Measurements from ENCODE around the gene PKNOX2.

Gene PKNOX2

GRCh38 chr11:125380756-125381445 lies 216.3 kb downstream of the PKNOX2 start:
- Histone ChIP-seq H3K27me3 (ENCODE audit: insufficient read depth, poor library complexity, severe bottlenecking) (peaks cover 2% of the 10 kb centered on the region), H3K4me3 (replicated peaks; ENCODE audit: insufficient read depth, low read length) (no peak overlapping the region), H3K27ac (replicated peaks) (no peak overlapping the region)
- no peak for DNase-seq (ENCODE audit: low read depth in 1 of 2, low spot score in 1 of 2)
- TF ChIP-seq CTCF (IDR thresholded peaks at IDR 0.05; ENCODE audit: insufficient read depth, low read length) (no peak), REST (IDR thresholded peaks at IDR 0.05; ENCODE audit: insufficient replicate concordance, low read depth) (no peak), POLR2AphosphoS5 (IDR thresholded peaks at IDR 0.05; ENCODE audit: low read depth) (no peak), GABPA (IDR thresholded peaks at IDR 0.05; ENCODE audit: low read depth) (no peak), SPI1 (IDR thresholded peaks at IDR 0.05; ENCODE audit: borderline replicate concordance, low read depth) (no peak)

- peaks cover 2% of the 10 kb centered on the region for H3K27me3 ChIP-seq (ENCODE audit: insufficient read depth, poor library complexity, severe bottlenecking)
- H3K4me3 ChIP-seq (replicated peaks; ENCODE audit: insufficient read depth, low read length), result no peak overlapping the region
Measured at GRCh38 chr11:125381499-125382044, 217.0 kb downstream of the PKNOX2 start.

More at GRCh38 chr11:125381499-125382044, 217.0 kb downstream of the PKNOX2 start:
- DNase-seq (ENCODE audit: low read depth in 1 of 2, low spot score in 1 of 2), result no peak
- no peak for TF ChIP-seq POLR2AphosphoS5 (IDR thresholded peaks at IDR 0.05; ENCODE audit: low read depth)
- no peak for TF ChIP-seq CTCF (IDR thresholded peaks at IDR 0.05; ENCODE audit: insufficient read depth, low read length)
- no peak for TF ChIP-seq SPI1 (IDR thresholded peaks at IDR 0.05; ENCODE audit: borderline replicate concordance, low read depth)
- TF ChIP-seq REST (IDR thresholded peaks at IDR 0.05; ENCODE audit: insufficient replicate concordance, low read depth), result no peak
- no peak for TF ChIP-seq GABPA (IDR thresholded peaks at IDR 0.05; ENCODE audit: low read depth)
- H3K27ac ChIP-seq (replicated peaks), result no peak overlapping the region
